Uterus (tissue), 4 donors: ENCODE measurements around the gene UBAP2. TPM values are rescaled to one million over a fixed set of nuclear protein-coding genes. Genes with fewer than 3 reads are reported as not detected.

Source experiments
- DNase-seq, 2 donors: peaks; one replicate each; pipeline ENCODE4 v3.0.0-alpha.2; 2019 to 2020
- H3K27ac ChIP-seq, 2 donors: fragments of 200-600 bp; sonication (generic); 1 replicate in 1 of 2; 2 replicates in 1 of 2; pipeline ENCODE4 v1.5.1; 2016 to 2018
- H3K27me3 ChIP-seq, 2 donors: fragments of 200-600 bp; sonication (generic); one replicate each; pipeline ENCODE4 v1.5.1; 2018 to 2019; ENCODE audit warnings: control low read depth in 1 of 2
- H3K36me3 ChIP-seq, 2 donors: fragments of 200-600 bp; sonication (generic); one replicate each; pipeline ENCODE4 v1.5.1; 2019; ENCODE audit warnings: control low read depth in 1 of 2
- H3K4me1 ChIP-seq, 2 donors: fragments of 200-600 bp; sonication (generic); one replicate each; pipeline ENCODE4 v1.5.1; 2018 to 2019; ENCODE audit warnings: control low read depth in 1 of 2
- H3K4me3 ChIP-seq, 2 donors: fragments of 200-600 bp; sonication (generic); 1 replicate in 1 of 2; 2 replicates in 1 of 2; pipeline ENCODE4 v1.5.1; 2018 to 2019; ENCODE audit warnings: mild to moderate bottlenecking in 1 of 2
- H3K9me3 ChIP-seq, 2 donors: fragments of 200-600 bp; sonication (generic); one replicate each; pipeline ENCODE4 v1.5.1; 2019; ENCODE audit warnings: control low read depth in 1 of 2
- CTCF ChIP-seq, 4 experiments: fragments of 200-600 bp in 2 of 4; fragments of 450-650 bp in 2 of 4; sonication (generic) in 2 of 4; IDR thresholded peaks; one replicate each; pipeline ENCODE4 v1.5.1; 2016 to 2019; ENCODE audit warnings: antibody characterized with exemption in 4 of 4, mild to moderate bottlenecking in 2 of 4, moderate library complexity in 1 of 4
- POLR2A ChIP-seq, 2 donors: fragments of 450-650 bp; IDR thresholded peaks; one replicate each; pipeline ENCODE4 v1.6.1; 2016; ENCODE audit warnings: antibody characterized with exemption in 2 of 2, mild to moderate bottlenecking in 1 of 2, moderate library complexity in 1 of 2
- intact Hi-C: fragments of 100-400 bp; cut with DNase I; formaldehyde crosslinking; loops from one replicate; pipeline ENCODE4 v1.15.1; 2023; ENCODE audit warnings: low total_unique reads
- total RNA-seq, 4 donors: library from RNA; depleted of rRNA in 3 of 4; stranded (reverse); fragments of >200 nt in 3 of 4; gene quantifications; one replicate each; pipeline versions ENCODE4 v1.1.0 to v1.2.4, GENCODE V29; 2014 to 2023
- donor health status: DM: yes; HTN: yes; CAD: no.

The UBAP2 gene
- total RNA-seq, 4 donors from 2014 or later = 9.2 to 110 (median 51.3) TPM

DNA sequence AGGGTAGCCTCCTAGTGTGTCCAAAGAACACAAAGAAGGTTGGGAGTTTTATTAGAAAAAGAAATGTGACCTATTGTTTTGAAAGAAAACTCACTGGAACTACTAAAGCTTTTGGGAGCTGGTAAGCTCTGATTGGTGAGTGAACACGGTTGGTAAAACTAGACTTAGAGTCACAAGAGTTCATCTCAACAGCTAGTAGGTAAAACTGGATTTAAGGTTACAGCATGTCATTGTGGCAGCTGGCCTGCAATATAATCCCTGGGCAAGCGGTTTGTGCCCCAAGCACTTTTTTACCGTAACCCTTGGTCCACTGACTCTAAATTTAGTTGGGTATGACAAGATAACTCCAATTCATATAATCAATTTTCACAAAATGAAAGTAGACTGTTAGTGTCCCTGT, 47.4 kb downstream of the UBAP2 start:
- intact Hi-C loops = no loop called here
- Histone ChIP-seq H3K4me3 (no peak overlapping the region), H3K36me3 (no peaks in the 10 kb centered on the region), H3K27ac (no peak overlapping the region), H3K9me3 (no peaks in the 10 kb centered on the region), H3K27me3 (no peaks in the 10 kb centered on the region), H3K4me1 (no peaks in the 10 kb centered on the region)
- TF ChIP-seq POLR2A (IDR thresholded peaks at IDR 0.05) = no peak
- no peak for TF ChIP-seq CTCF (IDR thresholded peaks at IDR 0.05)
- no peak for DNase-seq

- H3K36me3 ChIP-seq = no peaks in the 10 kb centered on the region
- H3K9me3 ChIP-seq = no peaks in the 10 kb centered on the region
- H3K27me3 ChIP-seq = no peaks in the 10 kb centered on the region
- no peak for DNase-seq
- intact Hi-C loops = no loop called here
- no peaks in the 10 kb centered on the region for H3K4me1 ChIP-seq
- no peak overlapping the region for H3K27ac ChIP-seq
- TF ChIP-seq CTCF (IDR thresholded peaks at IDR 0.05) (no peak), POLR2A (IDR thresholded peaks at IDR 0.05) (no peak)
- no peak overlapping the region for H3K4me3 ChIP-seq
These were observed 53.2 kb downstream of the UBAP2 start for GRCh38 chr9:33995449-33995848.

DNA sequence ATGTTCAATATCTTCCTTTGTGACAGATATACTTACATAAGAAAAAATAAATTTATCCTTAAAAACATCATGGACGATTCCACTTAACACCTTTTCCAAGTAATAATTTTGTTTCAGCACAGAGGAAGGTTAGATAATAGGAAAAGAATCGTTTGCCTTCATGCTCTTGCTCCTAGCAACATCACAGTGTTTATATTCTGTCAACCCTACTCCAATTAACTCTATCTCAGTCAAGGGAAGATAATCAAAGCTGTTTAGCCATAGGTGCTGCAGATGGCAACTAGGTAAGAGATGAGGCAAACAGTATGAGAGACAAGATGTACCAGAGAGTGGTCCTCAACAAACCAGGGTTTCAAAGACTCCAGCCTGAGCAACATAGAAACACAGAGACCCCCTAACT, 55.6 kb downstream of the UBAP2 start:
- H3K27me3 ChIP-seq = no peaks in the 10 kb centered on the region
- H3K4me1 ChIP-seq = no peaks in the 10 kb centered on the region
- H3K36me3 ChIP-seq = no peaks in the 10 kb centered on the region
- H3K9me3 ChIP-seq = no peaks in the 10 kb centered on the region
- no peak for DNase-seq
- no peak overlapping the region for H3K4me3 ChIP-seq
- intact Hi-C loops = no loop called here
- TF ChIP-seq POLR2A (IDR thresholded peaks at IDR 0.05) (no peak), CTCF (IDR thresholded peaks at IDR 0.05) (no peak)
- H3K27ac ChIP-seq = no peak overlapping the region

GRCh38 chr9:33992632-33993031, 56.1 kb downstream of the UBAP2 start:
- intact Hi-C loops = no loop called here
- Histone ChIP-seq H3K9me3 (no peaks in the 10 kb centered on the region), H3K4me1 (no peaks in the 10 kb centered on the region), H3K4me3 (no peak overlapping the region), H3K36me3 (no peaks in the 10 kb centered on the region), H3K27me3 (no peaks in the 10 kb centered on the region), H3K27ac (no peak overlapping the region)
- DNase-seq = no peak
- TF ChIP-seq CTCF (IDR thresholded peaks at IDR 0.05) (no peak), POLR2A (IDR thresholded peaks at IDR 0.05) (no peak)

DNA sequence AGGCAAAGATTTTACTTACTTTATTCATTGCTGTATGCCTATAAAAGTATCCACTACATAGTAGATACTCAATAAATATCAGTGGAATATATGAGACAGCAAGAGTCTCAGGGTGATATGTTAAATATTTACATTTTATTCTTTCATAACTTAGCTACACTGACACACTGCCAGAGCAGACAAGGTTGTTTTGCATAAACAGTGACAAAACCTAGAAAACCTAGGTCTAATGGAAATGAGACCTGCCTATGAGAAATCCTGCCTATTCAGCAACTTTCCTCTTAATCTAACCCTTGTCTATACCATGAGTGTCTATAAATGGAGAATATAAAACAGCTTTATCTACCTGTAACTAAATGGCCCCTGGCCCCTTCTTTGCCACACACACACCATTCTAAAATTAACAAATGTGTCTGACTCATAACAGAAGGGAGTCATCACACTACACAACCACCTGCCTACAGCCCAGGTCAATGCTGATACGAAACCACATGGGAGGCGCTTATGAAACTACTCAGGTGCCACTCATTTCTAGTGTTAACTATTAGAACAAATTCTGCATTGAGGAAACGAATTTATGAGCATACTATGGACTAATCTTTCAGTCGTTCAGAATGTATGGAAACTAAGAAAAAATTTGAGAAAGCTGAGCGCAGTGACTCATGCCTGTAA, 60.3 kb downstream of the UBAP2 start:
- TF ChIP-seq CTCF (IDR thresholded peaks at IDR 0.05) = no peak
- TF ChIP-seq POLR2A (IDR thresholded peaks at IDR 0.05) = no peak
- intact Hi-C loops = no loop called here
- no peaks in the 10 kb centered on the region for H3K27me3 ChIP-seq
- no peak overlapping the region for H3K27ac ChIP-seq
- no peaks in the 10 kb centered on the region for H3K36me3 ChIP-seq
- no peaks in the 10 kb centered on the region for H3K4me1 ChIP-seq
- DNase-seq = no peak
- no peak overlapping the region for H3K4me3 ChIP-seq
- no peaks in the 10 kb centered on the region for H3K9me3 ChIP-seq
